ENCODE measurements around the gene ZBTB42. TPM values are rescaled to one million over a fixed set of nuclear protein-coding genes. Genes with fewer than 3 reads are reported as not detected.

Gene ZBTB42
- total RNA-seq = 2.9 TPM in 2 replicates

DNA sequence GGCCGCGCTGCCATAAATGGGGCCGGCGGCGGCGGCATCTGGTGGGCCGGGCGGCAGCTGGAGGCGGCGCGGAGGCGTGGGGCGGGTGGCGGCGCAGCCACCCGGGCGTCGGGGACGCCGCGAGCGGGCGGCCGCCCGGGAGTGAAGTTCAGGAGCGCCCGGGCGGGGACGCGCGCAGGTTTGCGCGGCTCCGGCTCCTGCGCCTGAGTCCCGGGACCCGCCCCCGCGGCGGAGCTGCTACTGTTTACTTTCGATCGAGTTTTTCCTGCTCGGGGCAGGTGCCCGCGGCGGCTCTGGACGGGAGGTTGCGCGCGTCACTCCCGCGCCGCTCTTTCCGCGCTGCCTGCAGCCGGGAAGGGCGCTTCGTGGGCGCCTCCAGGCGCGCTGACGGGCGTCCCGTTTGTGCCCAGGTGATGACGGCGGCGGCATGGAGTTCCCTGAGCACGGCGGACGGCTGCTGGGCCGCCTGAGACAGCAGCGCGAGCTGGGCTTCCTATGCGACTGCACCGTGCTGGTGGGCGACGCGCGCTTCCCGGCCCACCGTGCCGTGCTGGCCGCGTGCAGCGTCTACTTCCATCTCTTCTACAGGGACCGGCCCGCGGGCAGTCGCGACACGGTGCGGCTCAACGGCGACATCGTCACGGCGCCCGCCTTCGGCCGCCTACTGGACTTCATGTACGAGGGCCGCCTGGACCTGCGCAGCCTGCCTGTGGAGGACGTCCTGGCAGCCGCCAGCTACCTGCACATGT lies at the start of gene ZBTB42:
Gene ZBTB42 (plus strand): TSS at position 331 of the 749 bp plus-strand sequence. CDS start 97 bp downstream, at position 428.
- no peak within 1 kb of the TSS for H3K27ac ChIP-seq (ENCODE audit: low read depth, low read length)
- DNase-seq (ENCODE audit: insufficient read length, low spot score, missing footprints) = peak; percentile 97

DNA sequence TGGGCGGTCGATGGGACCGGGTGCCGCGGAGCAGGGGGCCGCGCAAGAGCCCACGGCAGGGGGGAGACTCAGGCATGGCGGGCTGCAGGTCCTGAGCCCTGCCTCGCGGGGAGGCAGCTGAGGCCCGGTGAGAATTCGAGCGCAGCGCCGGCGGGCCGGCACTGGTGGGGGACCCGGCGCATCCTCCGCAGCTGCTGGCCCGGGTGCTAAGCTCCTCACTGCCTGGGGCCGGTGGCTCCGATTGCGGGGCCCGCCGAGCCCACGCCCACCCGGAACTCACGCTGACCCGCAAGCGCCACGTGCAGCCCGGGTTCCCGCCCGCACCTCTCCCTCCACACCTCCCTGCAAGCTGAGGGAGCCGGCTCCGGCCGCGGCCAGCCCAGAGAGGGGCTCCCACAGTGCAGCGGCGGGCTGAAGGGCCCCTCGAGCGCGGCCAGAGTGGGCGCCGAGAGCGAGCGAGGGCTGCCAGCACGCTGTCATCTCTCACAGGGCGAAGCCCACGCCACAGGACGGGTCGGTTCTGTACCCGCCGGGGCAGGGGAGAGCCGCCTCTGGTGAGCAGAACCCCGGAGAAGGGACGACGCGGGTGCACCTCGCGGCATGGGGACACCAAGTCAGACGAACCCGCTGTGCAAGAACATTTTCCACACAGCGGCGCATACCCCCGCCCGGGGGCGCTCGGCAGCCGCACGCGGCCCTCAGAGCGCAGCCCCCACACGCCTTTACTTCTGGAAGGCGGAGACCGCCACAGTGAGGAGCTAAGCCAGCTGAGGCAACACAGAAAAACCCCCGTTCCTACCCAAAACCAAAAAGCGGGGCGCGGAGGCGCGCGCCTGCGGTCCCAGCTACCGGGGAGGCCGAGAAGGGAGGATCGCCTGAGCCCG lies 49.1 kb upstream of the ZBTB42 start:
- Histone ChIP-seq H3K4me3 (ENCODE audit: insufficient read depth, low read length) (peak overlapping the region; percentile 99), H3K4me2 (ENCODE audit: insufficient read depth, low read length) (peak overlapping the region; percentile 90), H4K20me1 (ENCODE audit: insufficient read depth, low read length) (peaks cover 31% of the 10 kb centered on the region), H3K27ac (ENCODE audit: low read depth, low read length) (peak overlapping the region; percentile 58), H3K9me3 (ENCODE audit: low read depth, low read length) (no peaks in the 10 kb centered on the region), H3K27me3 (ENCODE audit: insufficient read depth, low read length) (no peaks in the 10 kb centered on the region), H3K36me3 (ENCODE audit: insufficient read depth, low read length) (peaks cover 12% of the 10 kb centered on the region), H3K79me2 (ENCODE audit: insufficient read depth, low read length) (peaks cover 39% of the 10 kb centered on the region), H3K4me1 (ENCODE audit: insufficient read depth, low read length) (peaks cover 33% of the 10 kb centered on the region), H2AFZ (ENCODE audit: low read length) (peak overlapping the region; percentile 98)
- peak; percentile 0 for DNase-seq (ENCODE audit: insufficient read length, low spot score, missing footprints)
- TF ChIP-seq, protein P1, sequence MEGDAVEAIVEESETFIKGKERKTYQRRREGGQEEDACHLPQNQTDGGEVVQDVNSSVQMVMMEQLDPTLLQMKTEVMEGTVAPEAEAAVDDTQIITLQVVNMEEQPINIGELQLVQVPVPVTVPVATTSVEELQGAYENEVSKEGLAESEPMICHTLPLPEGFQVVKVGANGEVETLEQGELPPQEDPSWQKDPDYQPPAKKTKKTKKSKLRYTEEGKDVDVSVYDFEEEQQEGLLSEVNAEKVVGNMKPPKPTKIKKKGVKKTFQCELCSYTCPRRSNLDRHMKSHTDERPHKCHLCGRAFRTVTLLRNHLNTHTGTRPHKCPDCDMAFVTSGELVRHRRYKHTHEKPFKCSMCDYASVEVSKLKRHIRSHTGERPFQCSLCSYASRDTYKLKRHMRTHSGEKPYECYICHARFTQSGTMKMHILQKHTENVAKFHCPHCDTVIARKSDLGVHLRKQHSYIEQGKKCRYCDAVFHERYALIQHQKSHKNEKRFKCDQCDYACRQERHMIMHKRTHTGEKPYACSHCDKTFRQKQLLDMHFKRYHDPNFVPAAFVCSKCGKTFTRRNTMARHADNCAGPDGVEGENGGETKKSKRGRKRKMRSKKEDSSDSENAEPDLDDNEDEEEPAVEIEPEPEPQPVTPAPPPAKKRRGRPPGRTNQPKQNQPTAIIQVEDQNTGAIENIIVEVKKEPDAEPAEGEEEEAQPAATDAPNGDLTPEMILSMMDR (IDR thresholded peaks at IDR 0.05; ENCODE audit: extremely low read depth, low read depth, low read length) = no peak

More for the DNA sequence above, at the start of gene ZBTB42:
- H4K20me1 ChIP-seq (ENCODE audit: insufficient read depth, low read length) = peaks cover 7% of the 10 kb centered on the region
- H3K4me1 ChIP-seq (ENCODE audit: insufficient read depth, low read length) = peaks cover 16% of the 10 kb centered on the region
- peak within 1 kb of the TSS; percentile 71 for H3K4me3 ChIP-seq (ENCODE audit: insufficient read depth, low read length)
- peak within 1 kb of the TSS; percentile 75 for H2AFZ ChIP-seq (ENCODE audit: low read length)
- H3K36me3 ChIP-seq (ENCODE audit: insufficient read depth, low read length) = no peaks in the 10 kb centered on the region
- no peaks in the 10 kb centered on the region for H3K9me3 ChIP-seq (ENCODE audit: low read depth, low read length)
- H3K4me2 ChIP-seq (ENCODE audit: insufficient read depth, low read length) = peak within 1 kb of the TSS; percentile 84
- H3K79me2 ChIP-seq (ENCODE audit: insufficient read depth, low read length) = no peaks in the 10 kb centered on the region
- TF ChIP-seq, protein P1 (IDR thresholded peaks at IDR 0.05; ENCODE audit: extremely low read depth, low read depth, low read length) = no peak
- H3K27me3 ChIP-seq (ENCODE audit: insufficient read depth, low read length) = peaks cover 2% of the 10 kb centered on the region

DNA sequence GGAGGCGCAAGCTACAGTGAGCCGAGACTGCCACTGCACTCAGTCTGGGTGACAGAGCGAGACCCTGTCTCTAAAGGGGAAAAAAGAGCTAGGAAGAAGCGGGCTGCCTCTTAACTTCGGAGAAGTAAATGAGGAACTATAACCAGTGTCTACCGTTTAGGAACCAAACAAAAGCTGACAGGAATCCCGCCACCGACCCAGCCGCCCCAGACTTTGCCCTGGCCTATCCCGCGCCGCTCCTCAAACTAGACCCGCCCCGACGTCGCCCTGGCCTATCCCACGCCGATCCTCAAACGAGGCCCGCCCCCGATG lies 48.5 kb upstream of the ZBTB42 start:
- peaks cover 17% of the 10 kb centered on the region for H3K36me3 ChIP-seq (ENCODE audit: insufficient read depth, low read length)
- peak overlapping the region; percentile 58 for H3K27ac ChIP-seq (ENCODE audit: low read depth, low read length)
- TF ChIP-seq, protein P1 (IDR thresholded peaks at IDR 0.05; ENCODE audit: extremely low read depth, low read depth, low read length) = no peak
- peaks cover 28% of the 10 kb centered on the region for H3K4me1 ChIP-seq (ENCODE audit: insufficient read depth, low read length)
- peak overlapping the region; percentile 98 for H2AFZ ChIP-seq (ENCODE audit: low read length)
- H3K79me2 ChIP-seq (ENCODE audit: insufficient read depth, low read length) = peaks cover 45% of the 10 kb centered on the region
- no peaks in the 10 kb centered on the region for H3K27me3 ChIP-seq (ENCODE audit: insufficient read depth, low read length)
- H3K9me3 ChIP-seq (ENCODE audit: low read depth, low read length) = no peaks in the 10 kb centered on the region
- DNase-seq (ENCODE audit: insufficient read length, low spot score, missing footprints) = peak; percentile 100
- peak overlapping the region; percentile 99 for H3K4me3 ChIP-seq (ENCODE audit: insufficient read depth, low read length)
- peaks cover 34% of the 10 kb centered on the region for H4K20me1 ChIP-seq (ENCODE audit: insufficient read depth, low read length)
- peak overlapping the region; percentile 90 for H3K4me2 ChIP-seq (ENCODE audit: insufficient read depth, low read length)

All from osteoblast (primary cell).